Large intestine (tissue), 3 donors: Measurements from ENCODE around the gene PSMB10. TPM values are rescaled to one million over a fixed set of nuclear protein-coding genes. Genes with fewer than 3 reads are reported as not detected.

ENCODE experiments used
- DNase-seq, 2 donors: peaks; one replicate each; pipeline versions ENCODE4 v3.0.0 to v3.0.0-alpha.2; 2013
- H3K27ac ChIP-seq: one replicate; pipeline ENCODE4 v1.5.1; 2013; ENCODE audit warnings: low read length
- H3K27me3 ChIP-seq: 2 replicates; pipeline ENCODE4 v1.6.1; 2013; ENCODE audit warnings: low read length; ENCODE audit not compliant: control insufficient read depth, insufficient read depth
- H3K36me3 ChIP-seq: 2 replicates; pipeline ENCODE4 v1.6.1; 2013; ENCODE audit warnings: low read length; ENCODE audit not compliant: control insufficient read depth, insufficient read depth
- H3K4me1 ChIP-seq: one replicate; pipeline ENCODE4 v1.6.1; 2013; ENCODE audit warnings: low read length; ENCODE audit not compliant: control insufficient read depth, insufficient read depth
- H3K4me3 ChIP-seq: one replicate; pipeline ENCODE4 v1.5.1; 2013; ENCODE audit warnings: low read length
- H3K9me3 ChIP-seq: one replicate; pipeline ENCODE4 v1.6.1; 2013; ENCODE audit warnings: mild to moderate bottlenecking, low read depth, low read length, moderate library complexity; ENCODE audit not compliant: control insufficient read depth
- WGBS: methylation state at CpG from one replicate; pipeline ENCODE4 v1.1.5; 2013; ENCODE audit warnings: low lambda C conversion rate; ENCODE audit not compliant: insufficient coverage; 5-methylcytosine and 5-hydroxymethylcytosine counted together
- polyA plus RNA-seq: library from polyadenylated mRNA; unstranded; fragments of 120-200 nt; gene quantifications from one replicate; pipeline ENCODE4 v1.2.1, GENCODE V29; 2013

Gene PSMB10
- polyA plus RNA-seq, 1 donor = 99.2 TPM

DNA sequence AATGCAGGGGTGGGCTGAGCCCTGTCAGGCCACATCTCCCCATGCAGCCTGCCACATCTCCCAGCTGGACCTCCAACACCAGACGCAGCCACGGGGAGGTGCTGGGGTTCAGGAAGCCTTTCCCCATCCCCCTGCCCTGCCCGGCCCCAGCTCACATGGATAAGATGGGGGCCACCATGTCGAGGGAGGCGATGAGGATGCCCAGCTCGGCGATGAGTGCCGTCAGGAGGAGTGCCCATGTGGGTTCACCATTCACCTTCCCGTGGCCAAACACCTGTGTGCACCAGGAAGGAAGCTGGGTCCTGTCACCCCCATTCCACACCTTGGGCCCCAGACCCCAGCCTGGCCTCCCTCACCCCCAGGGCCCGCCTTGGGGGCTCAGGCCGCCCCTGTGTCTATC lies 13.0 kb upstream of the PSMB10 start:
- no CpG with 5 or more reads among the region's 11 CpGs for WGBS
- peaks cover 73% of the 10 kb centered on the region for H3K36me3 ChIP-seq
- no peak for DNase-seq

DNA sequence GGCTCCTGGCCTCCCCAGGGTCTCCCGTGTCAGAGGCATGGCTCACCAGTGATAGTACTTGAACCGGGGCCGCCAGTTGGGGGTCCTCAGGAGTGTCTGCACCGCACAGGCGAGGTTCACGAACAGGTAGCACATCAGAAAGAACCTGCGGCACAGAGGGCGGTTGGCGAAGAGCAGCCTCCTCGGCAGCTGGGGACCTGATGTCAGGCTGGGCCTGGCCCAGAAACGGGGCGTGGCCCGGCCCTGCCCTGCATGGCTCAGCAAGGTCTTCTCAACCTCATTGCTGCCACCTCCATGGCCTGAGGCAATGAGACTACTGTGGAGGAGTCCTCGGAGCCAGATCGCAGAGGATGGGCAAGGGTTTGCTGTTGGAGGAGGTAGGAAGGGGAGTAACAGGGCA lies 11.4 kb upstream of the PSMB10 start:
- DNase-seq = no peak
- no peak overlapping the region for H3K27ac ChIP-seq
- WGBS = no CpG with 5 or more reads among the region's 15 CpGs

More for the DNA sequence above, 13.0 kb upstream of the PSMB10 start:
- H3K27me3 ChIP-seq = no peaks in the 10 kb centered on the region
- no peak overlapping the region for H3K4me3 ChIP-seq
- peaks cover 10% of the 10 kb centered on the region for H3K9me3 ChIP-seq
- no peak overlapping the region for H3K27ac ChIP-seq
- no peaks in the 10 kb centered on the region for H3K4me1 ChIP-seq

DNA sequence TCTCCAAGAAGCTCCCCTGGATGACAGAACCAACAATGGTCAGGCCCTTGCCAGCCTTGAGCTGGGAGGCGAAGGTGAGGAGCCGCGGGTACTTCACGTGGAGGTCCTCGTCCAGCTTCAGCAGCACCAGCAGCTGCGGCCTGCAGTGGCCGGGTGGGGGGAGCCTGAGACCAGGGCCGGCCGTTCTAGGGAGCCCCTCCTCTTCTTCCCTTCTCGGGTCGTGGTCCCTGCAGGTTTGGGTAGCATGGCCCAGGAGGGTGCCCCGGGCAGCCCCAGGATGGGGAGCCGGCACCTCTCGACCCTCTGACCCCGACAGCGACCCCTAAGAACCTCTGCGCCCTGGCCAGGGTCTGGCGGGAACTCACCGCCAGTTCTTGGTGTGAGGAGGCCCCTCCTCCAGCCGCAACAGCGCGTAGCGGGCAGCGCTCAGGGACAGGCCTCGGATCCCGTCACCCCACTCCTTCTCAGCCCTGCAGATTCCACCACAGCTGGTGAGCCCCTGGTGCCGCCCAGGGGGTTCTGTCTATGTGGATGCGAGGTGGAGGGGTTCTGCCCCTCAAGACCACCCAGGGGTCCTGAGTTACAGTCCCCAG lies 10.4 kb upstream of the PSMB10 start:
- Histone ChIP-seq H3K36me3 (peaks cover 73% of the 10 kb centered on the region), H3K9me3 (peaks cover 10% of the 10 kb centered on the region), H3K4me1 (peaks cover 11% of the 10 kb centered on the region), H3K4me3 (no peak overlapping the region), H3K27ac (no peak overlapping the region), H3K27me3 (no peaks in the 10 kb centered on the region)
- no peak for DNase-seq
- no CpG with 5 or more reads among the region's 28 CpGs for WGBS

More for the DNA sequence above, 11.4 kb upstream of the PSMB10 start:
- Histone ChIP-seq H3K27me3 (no peaks in the 10 kb centered on the region), H3K36me3 (peaks cover 66% of the 10 kb centered on the region), H3K4me3 (no peak overlapping the region), H3K4me1 (peaks cover 11% of the 10 kb centered on the region), H3K9me3 (peaks cover 10% of the 10 kb centered on the region)

DNA sequence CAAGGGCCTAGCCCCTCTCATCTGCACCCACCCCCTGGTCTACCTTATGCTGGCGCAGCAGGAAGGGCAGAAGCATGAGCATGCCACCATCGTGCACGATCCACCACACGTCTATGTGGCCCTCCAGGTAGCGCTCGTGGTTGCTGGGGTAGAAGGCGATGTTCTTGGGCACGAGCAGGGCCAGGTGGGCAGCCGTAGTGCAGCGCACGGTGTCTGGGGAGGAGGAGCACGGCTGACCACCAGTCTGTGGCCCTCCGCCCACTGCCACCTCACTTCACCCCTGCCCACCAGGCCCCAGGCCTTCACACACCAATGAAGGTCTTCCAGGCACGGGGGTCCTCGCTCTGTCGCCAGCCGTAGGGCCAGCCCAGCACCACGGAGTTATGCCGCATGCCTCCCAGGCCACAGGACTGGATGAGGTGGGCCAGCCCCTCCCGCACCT lies 9.5 kb upstream of the PSMB10 start:
- Histone ChIP-seq H3K36me3 (peaks cover 65% of the 10 kb centered on the region), H3K27ac (no peak overlapping the region), H3K27me3 (no peaks in the 10 kb centered on the region), H3K9me3 (peaks cover 10% of the 10 kb centered on the region), H3K4me3 (no peak overlapping the region), H3K4me1 (peaks cover 11% of the 10 kb centered on the region)
- WGBS = no CpG with 5 or more reads among the region's 20 CpGs
- DNase-seq = no peak

DNA sequence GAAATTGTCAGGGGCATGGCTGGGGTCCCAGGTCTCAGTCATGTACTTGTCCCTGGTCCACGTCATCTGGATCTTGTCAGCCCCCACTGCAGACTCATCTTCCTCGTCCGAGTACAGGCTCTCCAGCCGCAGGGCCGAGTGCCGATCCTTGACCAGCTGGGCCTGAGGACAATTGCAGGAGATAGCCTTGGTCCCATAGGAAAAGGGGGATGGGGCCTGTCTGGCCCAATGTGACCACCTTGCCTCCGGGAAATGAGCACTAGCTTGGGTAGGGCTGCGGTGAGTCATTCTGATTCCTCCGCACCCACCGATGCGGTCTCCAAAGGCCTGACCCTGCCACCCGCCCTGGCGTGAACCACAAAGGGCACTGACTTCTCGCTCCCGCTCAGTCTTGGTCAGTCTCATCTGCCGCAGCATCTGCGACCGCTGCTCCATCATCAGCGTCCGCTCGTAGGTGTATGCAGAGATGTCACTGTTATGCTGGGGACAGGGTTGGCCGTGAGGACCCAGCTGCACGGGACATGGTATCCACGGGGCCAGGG lies 8.8 kb upstream of the PSMB10 start:
- DNase-seq = no peak
- no CpG with 5 or more reads among the region's 24 CpGs for WGBS
- Histone ChIP-seq H3K9me3 (peaks cover 10% of the 10 kb centered on the region), H3K4me3 (no peak overlapping the region), H3K36me3 (peaks cover 58% of the 10 kb centered on the region), H3K27ac (no peak overlapping the region), H3K4me1 (peaks cover 11% of the 10 kb centered on the region), H3K27me3 (no peaks in the 10 kb centered on the region)

DNA sequence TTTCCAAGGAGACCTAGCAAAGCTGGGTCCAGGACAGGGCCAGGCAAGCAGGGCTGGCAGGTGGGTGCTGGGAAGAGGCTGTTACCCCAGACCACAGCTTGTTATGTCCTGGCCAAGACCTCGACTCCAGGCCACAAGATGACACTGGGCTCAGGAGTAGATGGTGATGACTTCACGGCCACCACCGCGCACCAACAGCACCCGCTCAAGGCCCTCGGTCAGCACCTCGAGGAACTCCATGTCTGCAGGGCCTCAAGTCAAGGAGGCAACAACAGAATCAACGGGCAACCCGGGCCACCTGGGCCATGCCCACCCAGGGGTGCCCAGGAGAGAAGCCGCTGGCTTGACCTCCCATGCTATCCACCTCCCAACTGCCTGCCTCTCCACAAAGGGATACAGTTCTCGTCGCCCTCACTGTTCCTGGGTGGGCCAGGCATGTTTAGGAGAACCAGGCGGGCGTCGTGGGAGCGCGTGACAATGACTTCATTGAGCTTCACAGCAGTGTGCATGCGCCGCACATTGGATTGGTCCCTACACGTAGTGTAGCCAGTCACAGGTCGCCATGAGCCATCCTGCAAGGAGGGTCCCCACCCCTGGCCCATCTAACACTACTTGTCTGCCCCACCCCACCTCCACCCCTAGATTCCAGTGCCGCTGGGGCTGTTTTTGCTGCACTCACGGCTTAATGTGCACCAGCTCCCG lies 8.2 kb upstream of the PSMB10 start:
- DNase-seq = no peak
- no CpG with 5 or more reads among the region's 24 CpGs for WGBS
- H3K27ac ChIP-seq = no peak overlapping the region
- peaks cover 53% of the 10 kb centered on the region for H3K36me3 ChIP-seq
- H3K4me1 ChIP-seq = peaks cover 11% of the 10 kb centered on the region
- no peaks in the 10 kb centered on the region for H3K27me3 ChIP-seq
- H3K4me3 ChIP-seq = no peak overlapping the region
- H3K9me3 ChIP-seq = peaks cover 10% of the 10 kb centered on the region

DNA sequence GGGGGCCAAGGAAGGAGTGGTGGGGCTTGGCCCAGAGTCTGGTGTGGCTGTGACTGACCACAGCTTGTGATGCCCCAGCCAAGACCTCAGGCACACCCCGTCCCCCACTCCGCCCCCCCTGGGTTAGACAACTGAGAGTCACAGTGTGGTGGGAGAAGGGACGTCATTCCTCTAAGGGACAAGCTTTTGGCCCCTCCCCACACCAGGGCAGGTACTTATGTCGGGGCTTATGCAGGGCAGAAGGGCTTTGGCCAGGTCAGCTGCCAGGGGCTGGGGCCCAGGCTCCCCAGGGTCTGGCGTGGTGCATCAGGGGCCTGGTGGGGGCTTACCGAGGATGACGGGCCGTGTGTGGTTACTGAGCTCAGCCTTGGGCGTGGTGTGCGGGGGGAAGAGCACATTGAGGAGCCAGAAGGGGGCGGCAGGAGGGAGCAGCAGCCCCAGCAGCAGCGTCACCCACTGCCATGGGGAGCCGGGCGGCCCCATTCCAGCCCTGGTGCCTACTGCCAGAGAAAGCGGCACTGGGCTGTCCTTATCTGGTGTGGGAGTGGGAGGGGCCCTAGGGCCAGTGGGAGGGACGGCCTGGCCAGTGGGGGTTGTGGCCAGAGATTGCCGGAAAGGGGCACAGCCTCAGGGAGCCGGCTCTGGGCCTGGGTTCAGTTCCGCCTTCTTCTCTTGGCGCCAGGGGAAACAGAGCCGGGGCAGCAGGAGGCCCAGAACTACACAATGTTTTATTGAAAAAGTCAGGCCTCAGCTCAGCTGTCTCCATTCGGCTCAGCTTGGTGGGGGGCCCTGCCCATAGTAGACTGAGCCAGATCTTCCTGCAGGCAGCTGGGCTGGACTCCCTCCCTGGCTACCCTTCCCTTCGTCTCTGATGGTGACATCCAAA lies 7.2 kb upstream of the PSMB10 start, which contains the start of gene LCAT:
TSS of gene LCAT (minus strand) at position 502 of the 886 bp plus-strand sequence. CDS start at position 483, 19 bp downstream.
- H3K36me3 ChIP-seq = peaks cover 48% of the 10 kb centered on the region
- no peak for DNase-seq
- no peak within 1 kb of the TSS for H3K27ac ChIP-seq
- peaks cover 11% of the 10 kb centered on the region for H3K4me1 ChIP-seq
- WGBS = no CpG with 5 or more reads among the region's 23 CpGs
- H3K4me3 ChIP-seq = no peak within 1 kb of the TSS
- H3K9me3 ChIP-seq = peaks cover 10% of the 10 kb centered on the region
- H3K27me3 ChIP-seq = no peaks in the 10 kb centered on the region

DNA sequence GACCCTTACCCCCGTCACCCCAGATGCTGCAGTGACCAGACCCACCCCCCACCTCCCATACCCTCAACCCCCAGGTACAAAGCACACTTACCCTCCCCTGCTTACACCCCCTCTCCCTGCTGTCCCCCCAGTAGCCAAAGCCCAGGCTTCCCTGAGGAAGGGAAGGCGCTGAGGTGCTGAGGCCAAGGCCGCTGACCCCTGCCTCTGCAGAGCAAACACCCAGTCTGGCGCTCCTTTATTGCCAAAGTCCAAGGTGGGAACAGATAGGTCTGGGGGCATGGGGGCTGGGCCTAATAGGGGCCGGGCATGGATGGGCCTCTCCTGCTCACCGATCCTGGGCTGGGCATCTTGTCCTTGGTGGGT lies 6.6 kb upstream of the PSMB10 start:
- Histone ChIP-seq H3K4me1 (peaks cover 11% of the 10 kb centered on the region), H3K9me3 (peaks cover 10% of the 10 kb centered on the region), H3K27ac (no peak overlapping the region), H3K27me3 (no peaks in the 10 kb centered on the region), H3K4me3 (no peak overlapping the region), H3K36me3 (peaks cover 42% of the 10 kb centered on the region)
- DNase-seq = no peak
- WGBS = no CpG with 5 or more reads among the region's 6 CpGs

DNA sequence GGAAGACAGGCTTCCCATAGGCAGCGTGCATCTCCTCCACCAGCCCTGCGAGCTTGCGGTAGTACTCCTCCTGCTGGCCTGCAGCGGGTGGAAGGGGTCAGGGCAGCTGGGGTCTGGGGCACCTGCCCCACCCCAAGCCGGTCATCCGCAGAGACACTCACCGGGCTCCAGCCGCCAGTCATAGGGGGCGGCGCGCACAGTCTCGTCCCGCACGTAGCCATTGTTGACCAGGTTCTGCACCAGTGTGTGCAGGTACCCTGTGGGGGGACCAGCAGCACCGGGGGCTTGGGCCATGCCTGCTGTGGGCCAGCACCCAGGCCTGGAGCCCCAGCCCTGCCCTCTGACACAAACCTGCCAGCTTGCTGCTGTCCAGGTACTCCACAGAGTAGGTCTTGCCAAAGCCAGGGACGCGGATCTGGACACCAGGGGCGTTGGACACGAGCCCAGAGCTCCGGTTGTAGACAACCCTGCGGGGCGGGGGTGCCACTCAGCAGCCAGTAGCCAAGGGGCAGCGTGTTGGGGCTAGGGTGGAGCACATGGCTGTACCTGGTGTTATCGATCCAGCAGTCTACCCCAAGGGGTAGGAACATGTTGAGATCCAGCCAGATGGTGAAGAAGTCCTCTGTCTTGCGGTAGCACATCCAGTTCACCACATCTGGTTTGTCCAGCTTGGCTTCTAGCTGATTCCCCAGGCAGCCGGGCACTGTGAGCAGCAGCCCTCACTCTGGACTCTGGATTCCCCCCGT lies 6.0 kb upstream of the PSMB10 start:
- WGBS = no CpG with 5 or more reads among the region's 27 CpGs
- peaks cover 10% of the 10 kb centered on the region for H3K9me3 ChIP-seq
- H3K4me1 ChIP-seq = peaks cover 11% of the 10 kb centered on the region
- no peak for DNase-seq
- no peaks in the 10 kb centered on the region for H3K27me3 ChIP-seq
- H3K36me3 ChIP-seq = peaks cover 37% of the 10 kb centered on the region
- H3K27ac ChIP-seq = no peak overlapping the region
- H3K4me3 ChIP-seq = no peak overlapping the region

DNA sequence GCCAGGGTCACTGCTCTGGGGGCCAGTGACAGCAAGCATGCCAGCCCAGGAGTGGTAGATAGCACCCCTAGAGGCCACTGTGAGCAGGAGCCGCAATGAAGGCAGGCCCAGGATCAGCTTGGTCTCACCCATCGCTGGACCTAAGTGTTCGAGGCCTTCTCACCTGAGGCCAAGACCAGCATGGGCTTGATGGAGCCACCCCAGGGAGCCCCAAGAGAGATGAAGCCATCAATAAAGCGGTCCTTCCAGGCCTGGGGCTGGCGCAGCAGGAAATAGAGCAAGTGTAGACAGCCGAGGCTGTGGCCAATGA lies 5.5 kb upstream of the PSMB10 start:
- Histone ChIP-seq H3K27me3 (no peaks in the 10 kb centered on the region), H3K9me3 (peaks cover 5% of the 10 kb centered on the region), H3K4me3 (no peak overlapping the region), H3K36me3 (peaks cover 31% of the 10 kb centered on the region), H3K4me1 (peaks cover 15% of the 10 kb centered on the region), H3K27ac (no peak overlapping the region)
- peak in 1 of 2 donors; percentile 33 for DNase-seq
- WGBS = no CpG with 5 or more reads among the region's 6 CpGs
